DND-41 (cell line): ENCODE data around the gene SLC25A14.
"Not testable (repeated sequence)": the region's sequence is repeated elsewhere in the genome, so short reads cannot be mapped to it uniquely, and the experiment has no call there.

Experiments
- EZH2 ChIP-seq: IDR thresholded peaks from 3 replicates; pipeline ENCODE4 v1.6.1; 2012; ENCODE audit warnings: borderline replicate concordance, low read depth, mild to moderate bottlenecking, moderate library complexity, low read length, inconsistent platforms; ENCODE audit not compliant: severe bottlenecking
- TF ChIP-seq, protein P1 (sequence below): IDR thresholded peaks from 2 replicates; pipeline ENCODE4 v1.5.1; 2012; ENCODE audit warnings: borderline replicate concordance, low read length, moderate library complexity, mild to moderate bottlenecking; ENCODE audit not compliant: poor library complexity, severe bottlenecking; ENCODE audit errors: extremely low read depth

DNA sequence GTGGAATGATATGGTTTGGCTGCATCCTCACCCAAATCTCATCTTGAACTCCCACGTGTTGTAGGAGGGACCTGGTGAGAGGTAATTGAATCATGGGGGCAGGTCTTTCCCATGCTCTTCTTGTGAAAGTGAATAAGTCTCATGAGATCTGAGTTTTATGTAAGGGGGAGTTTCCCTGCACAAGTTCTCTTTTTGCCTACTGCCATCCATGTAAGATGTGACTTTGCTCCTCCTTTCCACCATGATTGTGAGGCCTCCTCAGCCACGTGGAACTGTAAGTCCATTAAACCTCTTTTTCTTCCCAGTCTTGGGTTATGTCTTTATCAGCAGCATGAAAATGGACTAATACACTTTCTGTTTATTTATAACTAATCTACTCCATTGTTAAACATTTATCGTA, 19.8 kb upstream of the SLC25A14 start:
- TF ChIP-seq, protein P1, sequence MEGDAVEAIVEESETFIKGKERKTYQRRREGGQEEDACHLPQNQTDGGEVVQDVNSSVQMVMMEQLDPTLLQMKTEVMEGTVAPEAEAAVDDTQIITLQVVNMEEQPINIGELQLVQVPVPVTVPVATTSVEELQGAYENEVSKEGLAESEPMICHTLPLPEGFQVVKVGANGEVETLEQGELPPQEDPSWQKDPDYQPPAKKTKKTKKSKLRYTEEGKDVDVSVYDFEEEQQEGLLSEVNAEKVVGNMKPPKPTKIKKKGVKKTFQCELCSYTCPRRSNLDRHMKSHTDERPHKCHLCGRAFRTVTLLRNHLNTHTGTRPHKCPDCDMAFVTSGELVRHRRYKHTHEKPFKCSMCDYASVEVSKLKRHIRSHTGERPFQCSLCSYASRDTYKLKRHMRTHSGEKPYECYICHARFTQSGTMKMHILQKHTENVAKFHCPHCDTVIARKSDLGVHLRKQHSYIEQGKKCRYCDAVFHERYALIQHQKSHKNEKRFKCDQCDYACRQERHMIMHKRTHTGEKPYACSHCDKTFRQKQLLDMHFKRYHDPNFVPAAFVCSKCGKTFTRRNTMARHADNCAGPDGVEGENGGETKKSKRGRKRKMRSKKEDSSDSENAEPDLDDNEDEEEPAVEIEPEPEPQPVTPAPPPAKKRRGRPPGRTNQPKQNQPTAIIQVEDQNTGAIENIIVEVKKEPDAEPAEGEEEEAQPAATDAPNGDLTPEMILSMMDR: not testable (repeated sequence)
- not testable (repeated sequence) for TF ChIP-seq EZH2
